Keratinocyte (primary cell): ENCODE measurements around the gene ZNF831.

Experiments
- CTCF ChIP-seq, 3 experiments: IDR thresholded peaks in 1 of 3; conservative IDR thresholded peaks in 1 of 3; optimal IDR thresholded peaks in 1 of 3; 2 replicates in 2 of 3; 3 replicates in 1 of 3; pipeline versions ENCODE3 to v1.5.1; 2011; ENCODE audit warnings: low read length in 3 of 3, mild to moderate bottlenecking in 3 of 3, moderate library complexity in 2 of 3, control low read depth in 1 of 3, inconsistent platforms in 1 of 3; ENCODE audit not compliant: insufficient read depth in 2 of 3; ENCODE audit errors: extremely low read depth in 1 of 3
- EZH2 ChIP-seq: IDR thresholded peaks from one replicate; pipeline ENCODE4 v1.6.1; 2012; ENCODE audit warnings: inconsistent platforms, mild to moderate bottlenecking, low read length, moderate library complexity

- TF ChIP-seq CTCF (optimal IDR thresholded peaks at IDR 0.05 in 1 of 3, IDR thresholded peaks at IDR 0.05 in 1 of 3, conservative IDR thresholded peaks at IDR 0.05 in 1 of 3; ENCODE audit: extremely low read depth in 1 of 3, insufficient read depth in 2 of 3, low read length in 3 of 3) (no peak), EZH2 (no peak)
Observed at GRCh38 chr20:59165891-59166709, 2.5 kb downstream of the ZNF831 start.
